Caco-2 (cell line): ENCODE results near the gene TFR2. TPM values are rescaled to one million over a fixed set of nuclear protein-coding genes. Genes with fewer than 3 reads are reported as not detected.

Experiments
- BruUV-seq: library from RNA; stranded (reverse); fragments of 400-500 nt; replicated peaks from 2 replicates; lab custom pipeline; 2021; lab: Mats Ljungman, UMichigan
- CTCF ChIA-PET: fragments of 300-600 bp; sonication (Branson Sonifier 250); formaldehyde crosslinking; loops from one replicate; lab custom pipeline; 2022; ENCODE audit warnings: antibody characterized with exemption; lab: Charles Lee
- POLR2A ChIA-PET: fragments of 300-600 bp; sonication (Branson Sonifier 250); formaldehyde crosslinking; loops from one replicate; lab custom pipeline; 2022; ENCODE audit warnings: antibody characterized with exemption; lab: Charles Lee
- DNase-seq, 2 experiments: peaks; one replicate each; pipeline versions ENCODE4 v3.0.0 to v3.0.0-alpha.2; 2020 to 2022
- H3K27me3 ChIP-seq: replicated peaks from 2 replicates; pipeline ENCODE4 v1.6.0; 2011; ENCODE audit warnings: low read length; ENCODE audit not compliant: control insufficient read depth, insufficient read depth
- H3K36me3 ChIP-seq: 2 replicates; pipeline ENCODE4 v1.5.1; 2011; ENCODE audit warnings: low read length; ENCODE audit not compliant: control insufficient read depth, insufficient read depth
- H3K4me1 ChIP-seq: fragments of 250-450 bp; sonication (Bioruptor Pico); 2 replicates; pipeline ENCODE4 v1.5.1; 2020; ENCODE audit warnings: mild to moderate bottlenecking
- H3K4me3 ChIP-seq: 2 replicates; pipeline ENCODE4 v1.5.1; 2011; ENCODE audit warnings: low read depth, mild to moderate bottlenecking, control low read depth, low read length
- H3K9me3 ChIP-seq: fragments of 250-450 bp; sonication (Bioruptor Pico); 2 replicates; pipeline ENCODE4 v1.5.1; 2020; ENCODE audit warnings: mild to moderate bottlenecking, moderate library complexity
- H3K27ac Mint-ChIP-seq: one replicate; pipeline ENCODE4 v1.8.0; 2022; ENCODE audit warnings: mixed read lengths; ENCODE audit not compliant: unreplicated experiment
- H3K27me3 Mint-ChIP-seq: one replicate; pipeline ENCODE4 v1.8.0; 2022; ENCODE audit warnings: mixed read lengths; ENCODE audit not compliant: insufficient read depth, unreplicated experiment
- H3K36me3 Mint-ChIP-seq: one replicate; pipeline ENCODE4 v1.8.0; 2022; ENCODE audit warnings: mild to moderate bottlenecking, mixed read lengths; ENCODE audit not compliant: insufficient read depth, unreplicated experiment
- H3K4me1 Mint-ChIP-seq: one replicate; pipeline ENCODE4 v1.8.0; 2022; ENCODE audit warnings: low read depth, mixed read lengths; ENCODE audit not compliant: unreplicated experiment
- H3K4me3 Mint-ChIP-seq: one replicate; pipeline ENCODE4 v1.8.0; 2022; ENCODE audit warnings: mild to moderate bottlenecking, moderate library complexity, mixed read lengths; ENCODE audit not compliant: unreplicated experiment
- H3K9me3 Mint-ChIP-seq: one replicate; pipeline ENCODE4 v1.8.0; 2022; ENCODE audit warnings: mixed read lengths; ENCODE audit not compliant: unreplicated experiment
- intact Hi-C: fragments of 100-400 bp; cut with micrococcal nuclease; formaldehyde crosslinking; loops from one replicate; pipeline ENCODE4 v1.10.0; 2022; ENCODE audit not compliant: unreplicated experiment
- total RNA-seq: library from RNA; stranded (reverse); gene quantifications from 2 replicates; pipeline ENCODE4 v1.2.3, GENCODE V29; 2022
- TF ChIP-seq, protein P1 (sequence below), 2 experiments: fragments of 200-600 bp in 1 of 2; IDR thresholded peaks; 1 replicate in 1 of 2; 2 replicates in 1 of 2; pipeline versions ENCODE4 v1.5.1 to v1.8.0; 2011 to 2022; ENCODE audit warnings: antibody characterized with exemption in 1 of 2, control low read depth in 1 of 2, inconsistent platforms in 1 of 2, low read depth in 1 of 2, low read length in 1 of 2, mild to moderate bottlenecking in 1 of 2, moderate library complexity in 1 of 2; ENCODE audit not compliant: insufficient read depth in 1 of 2, severe bottlenecking in 1 of 2, unreplicated experiment in 1 of 2

The TFR2 gene
- total RNA-seq, 1 experiment from 2014 or later: 9.7 TPM

DNA sequence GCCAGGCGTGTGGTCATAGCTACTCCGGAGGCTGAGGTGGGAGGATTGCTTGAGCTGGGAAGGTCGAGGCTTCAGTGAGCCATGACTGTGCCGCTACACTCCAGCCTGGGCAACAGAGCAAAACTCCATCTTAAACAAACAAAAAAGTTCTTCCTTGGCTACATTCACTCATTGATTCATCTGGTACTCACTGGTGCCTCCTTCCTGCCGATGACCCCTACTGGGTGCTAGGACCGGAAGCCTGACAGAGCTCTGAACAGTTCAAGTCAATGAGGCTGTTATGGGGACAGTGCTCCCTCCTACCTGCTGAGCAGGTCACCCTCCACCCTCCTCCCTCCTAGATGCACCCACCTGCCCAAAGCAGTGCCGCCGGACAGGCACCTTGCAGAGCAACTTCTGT, 34.2 kb downstream of the TFR2 start:
- H3K36me3 Mint-ChIP-seq: peaks cover 25% of the 10 kb centered on the region
- no peak overlapping the region for H3K27ac Mint-ChIP-seq
- POLR2A ChIA-PET: interaction anchor here (0.6 kb wide), 1 partner anchor 22 kb away, joined by 4 read pairs; no protein-coding TSS in a partner anchor
- peak overlapping the region; percentile 52 for H3K4me3 Mint-ChIP-seq
- BruUV-seq: no TSS peak
- TF ChIP-seq, protein P1, sequence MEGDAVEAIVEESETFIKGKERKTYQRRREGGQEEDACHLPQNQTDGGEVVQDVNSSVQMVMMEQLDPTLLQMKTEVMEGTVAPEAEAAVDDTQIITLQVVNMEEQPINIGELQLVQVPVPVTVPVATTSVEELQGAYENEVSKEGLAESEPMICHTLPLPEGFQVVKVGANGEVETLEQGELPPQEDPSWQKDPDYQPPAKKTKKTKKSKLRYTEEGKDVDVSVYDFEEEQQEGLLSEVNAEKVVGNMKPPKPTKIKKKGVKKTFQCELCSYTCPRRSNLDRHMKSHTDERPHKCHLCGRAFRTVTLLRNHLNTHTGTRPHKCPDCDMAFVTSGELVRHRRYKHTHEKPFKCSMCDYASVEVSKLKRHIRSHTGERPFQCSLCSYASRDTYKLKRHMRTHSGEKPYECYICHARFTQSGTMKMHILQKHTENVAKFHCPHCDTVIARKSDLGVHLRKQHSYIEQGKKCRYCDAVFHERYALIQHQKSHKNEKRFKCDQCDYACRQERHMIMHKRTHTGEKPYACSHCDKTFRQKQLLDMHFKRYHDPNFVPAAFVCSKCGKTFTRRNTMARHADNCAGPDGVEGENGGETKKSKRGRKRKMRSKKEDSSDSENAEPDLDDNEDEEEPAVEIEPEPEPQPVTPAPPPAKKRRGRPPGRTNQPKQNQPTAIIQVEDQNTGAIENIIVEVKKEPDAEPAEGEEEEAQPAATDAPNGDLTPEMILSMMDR (IDR thresholded peaks at IDR 0.05; ENCODE audit: insufficient read depth in 1 of 2, low read depth in 1 of 2, low read length in 1 of 2, severe bottlenecking in 1 of 2, unreplicated experiment in 1 of 2): no peak
- intact Hi-C loops: no loop called here
- no peak for DNase-seq
- Histone ChIP-seq H3K27me3 (no peaks in the 10 kb centered on the region), H3K36me3 (no peaks in the 10 kb centered on the region), H3K4me3 (no peak overlapping the region), H3K4me1 (peaks cover 13% of the 10 kb centered on the region), H3K9me3 (no peaks in the 10 kb centered on the region)
- CTCF ChIA-PET: interaction anchor here (2.2 kb wide), 1 partner anchor 23 kb away, joined by 7 read pairs; no protein-coding TSS in a partner anchor
- no peaks in the 10 kb centered on the region for H3K4me1 Mint-ChIP-seq
- H3K9me3 Mint-ChIP-seq: no peaks in the 10 kb centered on the region
- H3K27me3 Mint-ChIP-seq: no peaks in the 10 kb centered on the region

DNA sequence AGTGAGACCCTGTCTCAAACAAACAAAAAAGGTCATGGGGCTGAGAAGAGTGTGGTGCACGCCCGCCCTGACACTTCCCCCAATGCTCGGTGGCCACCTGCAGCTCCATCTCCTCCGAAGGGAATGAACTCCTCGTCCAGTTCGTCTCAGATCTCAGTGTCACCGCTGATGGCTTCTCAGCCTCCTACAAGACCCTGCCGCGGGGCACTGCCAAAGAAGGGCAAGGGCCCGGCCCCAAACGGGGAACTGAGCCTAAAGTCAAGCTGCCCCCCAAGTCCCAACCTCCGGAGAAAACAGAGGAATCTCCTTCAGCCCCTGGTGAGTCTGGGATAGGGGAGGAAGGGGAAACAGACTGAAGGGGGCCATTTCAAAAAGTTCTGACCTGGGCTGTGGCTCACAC, 35.0 kb downstream of the TFR2 start:
- ChIA-PET POLR2A (interaction anchor here (1.8 kb wide), 1 partner anchor 21 kb away, joined by 10 read pairs; the partner anchor contains the start of genes FBXO24 and LRCH4), CTCF (interaction anchor here (1.5 to 2.2 kb wide), 3 partner anchors 20 to 99 kb away, joined by 6 to 10 read pairs (median 6); partner anchors contain the start of genes FBXO24, LRCH4 and POP7)
- peak overlapping the region; percentile 91 for H3K4me3 Mint-ChIP-seq
- no peaks in the 10 kb centered on the region for H3K4me1 Mint-ChIP-seq
- TF ChIP-seq, protein P1 (IDR thresholded peaks at IDR 0.05; ENCODE audit: insufficient read depth in 1 of 2, low read depth in 1 of 2, low read length in 1 of 2, severe bottlenecking in 1 of 2, unreplicated experiment in 1 of 2): no peak
- DNase-seq: no peak
- no peaks in the 10 kb centered on the region for H3K9me3 ChIP-seq
- H3K9me3 Mint-ChIP-seq: no peaks in the 10 kb centered on the region
- no peaks in the 10 kb centered on the region for H3K27me3 Mint-ChIP-seq
- H3K27ac Mint-ChIP-seq: no peak overlapping the region
- H3K36me3 Mint-ChIP-seq: peaks cover 17% of the 10 kb centered on the region
- no TSS peak for BruUV-seq
- intact Hi-C loops: no loop called here
- peaks cover 17% of the 10 kb centered on the region for H3K4me1 ChIP-seq
- H3K27me3 ChIP-seq: no peaks in the 10 kb centered on the region
- H3K36me3 ChIP-seq: no peaks in the 10 kb centered on the region
- peak overlapping the region; percentile 67 for H3K4me3 ChIP-seq

DNA sequence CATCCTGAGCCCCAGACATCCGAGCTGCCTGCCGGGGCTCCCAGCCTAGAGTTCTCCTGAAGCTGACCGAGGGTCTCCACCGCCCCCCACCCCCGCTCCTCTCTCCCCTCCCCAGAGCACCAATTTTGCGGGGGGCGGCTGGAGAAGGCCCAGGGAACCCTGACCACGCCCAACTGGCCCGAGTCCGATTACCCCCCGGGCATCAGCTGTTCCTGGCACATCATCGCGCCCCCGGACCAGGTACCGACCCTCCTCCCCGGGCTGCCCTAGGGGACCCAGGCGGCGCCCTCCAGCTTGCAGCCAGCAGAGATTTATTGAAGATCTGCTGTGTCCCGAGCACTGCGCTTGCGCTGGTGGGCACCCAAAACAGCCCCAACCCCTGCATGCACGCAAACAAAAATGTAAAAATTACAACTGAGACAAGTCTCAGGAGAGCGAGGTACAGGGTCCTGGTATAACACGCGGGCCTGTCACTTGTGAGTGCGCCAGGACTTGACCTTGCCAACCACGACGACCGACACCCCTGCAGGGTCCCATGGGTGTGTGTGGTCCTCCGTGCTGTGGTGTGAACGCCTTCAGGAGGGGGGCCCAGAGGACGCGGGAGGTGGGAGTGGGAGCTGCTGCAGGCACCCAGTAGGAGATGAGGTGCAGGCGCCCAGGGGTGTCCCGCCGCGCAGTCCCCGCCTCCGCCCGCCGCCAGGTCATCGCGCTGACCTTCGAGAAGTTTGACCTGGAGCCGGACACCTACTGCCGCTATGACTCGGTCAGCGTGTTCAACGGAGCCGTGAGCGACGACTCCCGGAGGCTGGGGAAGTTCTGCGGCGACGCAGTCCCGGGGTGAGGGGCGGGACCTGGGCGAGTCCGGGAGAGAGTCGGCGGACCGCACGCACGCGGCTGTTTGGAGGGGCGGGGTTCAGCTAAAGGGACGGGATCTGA, 36.1 kb downstream of the TFR2 start:
- peak overlapping the region; percentile 91 for H3K4me3 Mint-ChIP-seq
- TF ChIP-seq, protein P1 (IDR thresholded peaks at IDR 0.05; ENCODE audit: insufficient read depth in 1 of 2, low read depth in 1 of 2, low read length in 1 of 2, severe bottlenecking in 1 of 2, unreplicated experiment in 1 of 2): no peak
- peak; percentile 78 to 80 for DNase-seq
- no peaks in the 10 kb centered on the region for H3K36me3 ChIP-seq
- peak overlapping the region; percentile 67 for H3K4me3 ChIP-seq
- POLR2A ChIA-PET: interaction anchor here (1.8 kb wide), 1 partner anchor 20 kb away, joined by 10 read pairs; the partner anchor contains the start of genes FBXO24 and LRCH4
- peaks cover 14% of the 10 kb centered on the region for H3K36me3 Mint-ChIP-seq
- no peaks in the 10 kb centered on the region for H3K9me3 Mint-ChIP-seq
- BruUV-seq: no TSS peak
- H3K27me3 Mint-ChIP-seq: no peaks in the 10 kb centered on the region
- no peaks in the 10 kb centered on the region for H3K9me3 ChIP-seq
- H3K27ac Mint-ChIP-seq: peak overlapping the region; percentile 74
- CTCF ChIA-PET: interaction anchor here (0.6 to 2.2 kb wide), 4 partner anchors 19 to 100 kb away, joined by 6 to 10 read pairs (median 7); partner anchors contain the start of genes FBXO24, LRCH4 and POP7
- H3K27me3 ChIP-seq: no peaks in the 10 kb centered on the region
- H3K4me1 Mint-ChIP-seq: no peaks in the 10 kb centered on the region
- intact Hi-C loops: loop anchor here (1.0 to 2.0 kb wide), 6 partner anchors 18 to 120 kb away; partner anchors contain the start of genes FBXO24, GNB2 and LRCH4
- peaks cover 16% of the 10 kb centered on the region for H3K4me1 ChIP-seq
